Common myeloid progenitor, CD34-positive (primary cell): ENCODE results near the gene ATP6V0A4.

ENCODE experiments used
- CTCF ChIA-PET: fragments of 350-600 bp; sonication (Branson Sonifier 250); formaldehyde crosslinking; loops from one replicate; lab custom pipeline; 2021; ENCODE audit warnings: antibody characterized with exemption; lab: Charles Lee
- POLR2A ChIA-PET: fragments of 350-600 bp; sonication (Branson Sonifier 250); formaldehyde crosslinking; loops from one replicate; lab custom pipeline; 2021; ENCODE audit warnings: antibody characterized with exemption; lab: Charles Lee
- DNase-seq, 3 donors: peaks; one replicate each; pipeline versions ENCODE4 v3.0.0 to v3.0.0-alpha.2; 2013
- H3K27ac ChIP-seq, 2 experiments: 1 replicate in 1 of 2; 2 replicates in 1 of 2; pipeline ENCODE4 v1.7.0; 2013; ENCODE audit warnings: inconsistent platforms in 2 of 2, low read length in 2 of 2, mild to moderate bottlenecking in 2 of 2, low read depth in 1 of 2, moderate library complexity in 1 of 2; ENCODE audit not compliant: severe bottlenecking in 2 of 2, insufficient read depth in 1 of 2, poor library complexity in 1 of 2
- H3K27me3 ChIP-seq, 5 experiments: replicated peaks in 2 of 5; 1 replicate in 3 of 5; 2 replicates in 2 of 5; pipeline versions ENCODE4 v1.6.1 to v1.7.0; 2013; ENCODE audit warnings: low read length in 4 of 5, mild to moderate bottlenecking in 2 of 5, moderate library complexity in 2 of 5, inconsistent platforms in 1 of 5; ENCODE audit not compliant: insufficient read depth in 5 of 5, control insufficient read depth in 4 of 5
- H3K36me3 ChIP-seq, 4 experiments: 1 replicate in 2 of 4; 2 replicates in 2 of 4; pipeline versions ENCODE4 v1.6.1 to v1.7.0; 2013; ENCODE audit warnings: low read length in 3 of 4, control low read depth in 1 of 4, mild to moderate bottlenecking in 1 of 4; ENCODE audit not compliant: control insufficient read depth in 4 of 4, insufficient read depth in 4 of 4
- H3K4me1 ChIP-seq, 4 experiments: 1 replicate in 3 of 4; 2 replicates in 1 of 4; pipeline versions ENCODE4 v1.6.1 to v1.7.1; 2013; ENCODE audit warnings: low read length in 3 of 4, mild to moderate bottlenecking in 3 of 4, control low read depth in 1 of 4, inconsistent platforms in 1 of 4, moderate library complexity in 1 of 4; ENCODE audit not compliant: control insufficient read depth in 4 of 4, insufficient read depth in 4 of 4; ENCODE audit errors: control extremely low read depth in 1 of 4
- H3K4me3 ChIP-seq, 7 experiments: 1 replicate in 4 of 7; 2 replicates in 3 of 7; pipeline versions ENCODE4 v1.5.1 to v1.7.0; 2013; ENCODE audit warnings: mild to moderate bottlenecking in 7 of 7, low read length in 6 of 7, moderate library complexity in 6 of 7, inconsistent platforms in 2 of 7, low read depth in 2 of 7, control low read depth in 1 of 7; ENCODE audit not compliant: insufficient read depth in 4 of 7, control insufficient read depth in 1 of 7; ENCODE audit errors: extremely low read depth in 1 of 7
- H3K9me3 ChIP-seq, 5 experiments: 1 replicate in 4 of 5; 2 replicates in 1 of 5; pipeline versions ENCODE4 v1.6.1 to v1.7.1; 2013; ENCODE audit warnings: low read length in 4 of 5, mild to moderate bottlenecking in 2 of 5, inconsistent platforms in 1 of 5, low read depth in 1 of 5, moderate library complexity in 1 of 5; ENCODE audit not compliant: control insufficient read depth in 4 of 5, insufficient read depth in 2 of 5; ENCODE audit errors: control extremely low read depth in 1 of 5
- WGBS: methylation state at CpG from one replicate; pipeline ENCODE4 v1.1.5; 2013; ENCODE audit not compliant: insufficient coverage; 5-methylcytosine and 5-hydroxymethylcytosine counted together

Gene ATP6V0A4

GRCh38 chr7:138666385-138666784 lies 131.6 kb downstream of the ATP6V0A4 start:
- Histone ChIP-seq H3K4me1 (peaks cover 11 to 59% (median 50%) of the 10 kb centered on the region in 4 experiments), H3K27ac (no peak overlapping the region), H3K9me3 (peaks cover 0 to 2% (median 0%) of the 10 kb centered on the region in 5 experiments), H3K4me3 (no peak overlapping the region), H3K27me3 (no peaks in the 10 kb centered on the region), H3K36me3 (no peaks in the 10 kb centered on the region)
- ChIA-PET CTCF (interaction anchor here (0.7 to 3.3 kb wide), 2 partner anchors 10 to 13 kb away, joined by 3 to 13 read pairs; no protein-coding TSS in a partner anchor), POLR2A (no interaction called here)
- peak in 2 of 3 donors; percentile 19 to 46 for DNase-seq
- 18% methylated on average over 2 of the region's 2 CpGs for WGBS

- Histone ChIP-seq H3K36me3 (no peaks in the 10 kb centered on the region), H3K9me3 (peaks cover 0 to 2% (median 0%) of the 10 kb centered on the region in 5 experiments), H3K4me3 (no peak overlapping the region), H3K4me1 (peaks cover 11 to 64% (median 50%) of the 10 kb centered on the region in 4 experiments), H3K27me3 (no peaks in the 10 kb centered on the region), H3K27ac (no peak overlapping the region)
- POLR2A ChIA-PET = no interaction called here
- CTCF ChIA-PET = interaction anchor here (0.7 to 3.3 kb wide), 6 partner anchors 8 to 48 kb away, joined by 3 to 13 read pairs (median 3); no protein-coding TSS in a partner anchor
- WGBS = 72% methylated on average over 4 of the region's 4 CpGs
- DNase-seq = peak in 2 of 3 donors; percentile 15 to 40
Observed at GRCh38 chr7:138665669-138666140, 132.3 kb downstream of the ATP6V0A4 start.

DNA sequence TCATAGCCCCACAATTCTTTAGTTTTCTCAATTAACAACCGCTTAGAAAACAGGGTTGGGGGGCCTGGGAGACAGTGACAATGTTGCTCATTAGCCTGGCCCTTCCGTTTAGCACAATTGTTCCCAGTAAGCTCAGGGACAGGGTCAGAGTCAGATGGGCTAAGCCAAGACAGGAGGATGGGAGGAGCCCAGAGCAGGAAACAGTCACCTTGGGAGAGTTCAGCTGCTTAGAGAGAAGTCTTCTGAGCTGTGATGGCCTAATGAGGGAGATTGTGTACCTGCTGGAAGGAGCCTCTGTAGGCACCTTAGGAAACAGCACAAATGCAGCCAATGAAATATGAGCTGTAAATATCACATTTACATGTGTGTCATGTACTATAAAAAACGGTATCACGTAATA lies 132.7 kb downstream of the ATP6V0A4 start:
- ChIA-PET CTCF (interaction anchor here (0.7 to 3.3 kb wide), 5 partner anchors 9 to 48 kb away, joined by 3 to 13 read pairs (median 3); no protein-coding TSS in a partner anchor), POLR2A (no interaction called here)
- Histone ChIP-seq H3K4me1 (peaks cover 11 to 64% (median 49%) of the 10 kb centered on the region in 4 experiments), H3K9me3 (no peaks in the 10 kb centered on the region), H3K4me3 (no peak overlapping the region), H3K36me3 (no peaks in the 10 kb centered on the region), H3K27me3 (no peaks in the 10 kb centered on the region), H3K27ac (no peak overlapping the region)
- WGBS = 100% methylated on average over 4 of the region's 4 CpGs
- DNase-seq = no peak

- ChIA-PET POLR2A (interaction anchor here (1.0 to 1.9 kb wide), 4 partner anchors 39 to 86 kb away, joined by 3 to 12 read pairs (median 4); no protein-coding TSS in a partner anchor), CTCF (interaction anchor here (0.6 to 1.1 kb wide), 7 partner anchors 11 to 52 kb away, joined by 3 to 5 read pairs (median 3); no protein-coding TSS in a partner anchor)
- Histone ChIP-seq H3K27ac (peak overlapping the region in 1 of 2 experiments; percentile 36), H3K36me3 (no peaks in the 10 kb centered on the region), H3K4me1 (peaks cover 11 to 64% (median 49%) of the 10 kb centered on the region in 4 experiments), H3K4me3 (peak overlapping the region; percentile 61 to 79 (median 66)), H3K27me3 (no peaks in the 10 kb centered on the region), H3K9me3 (no peaks in the 10 kb centered on the region)
- 35% methylated on average over 46 of the region's 59 CpGs for WGBS
- peak in 2 of 3 donors; percentile 24 to 64 for DNase-seq
Observed at GRCh38 chr7:138663725-138664710, 134.0 kb downstream of the ATP6V0A4 start.

- H3K27me3 ChIP-seq = no peaks in the 10 kb centered on the region
- H3K4me3 ChIP-seq = no peak overlapping the region
- no peak overlapping the region for H3K27ac ChIP-seq
- H3K9me3 ChIP-seq = no peaks in the 10 kb centered on the region
- ChIA-PET POLR2A (interaction anchor here (0.6 to 1.9 kb wide), 5 partner anchors 37 to 87 kb away, joined by 3 to 12 read pairs (median 3); no protein-coding TSS in a partner anchor), CTCF (interaction anchor here (1.0 to 1.1 kb wide), 3 partner anchors 10 to 37 kb away, joined by 3 to 5 read pairs (median 3); no protein-coding TSS in a partner anchor)
- 86% methylated on average over 6 of the region's 6 CpGs for WGBS
- H3K36me3 ChIP-seq = no peaks in the 10 kb centered on the region
- DNase-seq = peak in 2 of 3 donors; percentile 30 to 52
- peaks cover 11 to 62% (median 48%) of the 10 kb centered on the region in 4 experiments for H3K4me1 ChIP-seq
Observed at GRCh38 chr7:138662991-138663320, 135.0 kb downstream of the ATP6V0A4 start.

DNA sequence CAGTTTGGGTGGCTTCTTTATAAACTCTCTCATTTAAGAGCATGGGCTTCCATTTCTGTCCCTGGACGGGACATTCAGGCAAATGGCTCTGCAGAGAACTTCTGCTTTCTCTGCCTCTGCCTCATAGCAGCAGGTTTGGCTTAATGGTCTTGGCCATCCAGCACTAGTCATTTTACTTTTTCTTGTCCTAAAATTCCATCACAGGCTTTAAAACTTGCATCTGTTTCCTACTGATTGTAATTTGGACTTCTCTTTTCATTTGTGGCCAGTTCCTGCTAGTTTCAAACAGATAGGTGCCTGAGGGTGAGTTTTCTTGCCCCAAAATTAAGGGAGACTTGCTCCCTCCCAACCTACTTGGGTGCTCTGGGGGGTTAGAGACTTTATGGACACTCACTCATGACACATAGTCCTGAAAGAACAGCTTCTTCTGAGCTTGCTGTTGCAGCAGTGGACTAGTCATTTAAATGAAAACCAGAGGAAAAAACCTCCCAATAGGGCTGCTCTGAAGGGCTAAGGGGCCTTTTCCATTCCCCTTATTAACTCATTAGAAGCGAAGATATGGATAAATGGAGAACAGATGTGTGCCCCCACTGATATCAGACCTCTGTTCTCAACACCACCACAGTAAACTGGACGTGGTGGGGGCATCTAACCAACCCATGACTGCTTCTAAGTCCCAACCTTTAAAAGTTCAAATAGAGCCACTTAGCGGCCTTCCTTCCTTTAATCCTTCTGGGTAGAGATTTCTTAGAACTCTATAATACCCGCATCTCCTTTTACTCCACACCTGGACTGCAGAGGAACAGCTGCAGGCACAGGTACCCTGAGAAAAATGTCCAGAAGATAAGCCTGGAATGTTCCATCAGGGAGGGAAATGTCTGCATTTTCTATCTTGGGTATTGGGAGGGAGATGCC lies 135.7 kb downstream of the ATP6V0A4 start:
- H3K27ac ChIP-seq = peak overlapping the region in 1 of 2 experiments; percentile 36
- peaks cover 11 to 56% (median 42%) of the 10 kb centered on the region in 4 experiments for H3K4me1 ChIP-seq
- peak; percentile 65 to 96 (median 91) for DNase-seq
- CTCF ChIA-PET = interaction anchor here (1.4 kb wide), 1 partner anchor 9 kb away, joined by 3 read pairs; no protein-coding TSS in a partner anchor
- H3K27me3 ChIP-seq = no peaks in the 10 kb centered on the region
- 45% methylated on average over 3 of the region's 5 CpGs for WGBS
- H3K9me3 ChIP-seq = no peaks in the 10 kb centered on the region
- H3K36me3 ChIP-seq = no peaks in the 10 kb centered on the region
- peak overlapping the region in 1 of 7 experiments; percentile 31 for H3K4me3 ChIP-seq
- POLR2A ChIA-PET = interaction anchor here (0.6 to 1.4 kb wide), 3 partner anchors 37 to 55 kb away, joined by 3 to 7 read pairs (median 3); no protein-coding TSS in a partner anchor
